Neural cell (in vitro differentiated cells): Measurements from ENCODE around the gene DNAJA3. TPM values are rescaled to one million over a fixed set of nuclear protein-coding genes. Genes with fewer than 3 reads are reported as not detected.

Experiments
- H2AFZ ChIP-seq: fragments of 200-600, 300-800 bp; sonication (generic), shearing (Covaris generic); 2 replicates; pipeline ENCODE4 v1.6.0; 2014; ENCODE audit warnings: low read depth, mild to moderate bottlenecking, antibody characterized with exemption, low read length, moderate library complexity
- H3F3A ChIP-seq: fragments of 200-600 bp; shearing (Covaris generic); 2 replicates; pipeline ENCODE4 v1.6.1; 2016; ENCODE audit warnings: mild to moderate bottlenecking, moderate library complexity, mixed read lengths, antibody characterized with exemption, low read length; ENCODE audit not compliant: insufficient read depth, poor library complexity, severe bottlenecking
- H3K27ac ChIP-seq: fragments of 200-600, 300-800 bp; sonication (generic), shearing (Covaris generic); 2 replicates; pipeline ENCODE4 v1.5.1; 2014; ENCODE audit warnings: mild to moderate bottlenecking, low read length, moderate library complexity
- H3K27me3 ChIP-seq: fragments of 300-800, 200-600 bp; sonication (generic), shearing (Covaris generic); 2 replicates; pipeline ENCODE4 v1.6.0; 2014; ENCODE audit warnings: mild to moderate bottlenecking, low read depth, low read length, moderate library complexity; ENCODE audit not compliant: insufficient read depth
- H3K36me3 ChIP-seq: fragments of 300-800, 200-600 bp; sonication (generic), shearing (Covaris generic); 2 replicates; pipeline ENCODE4 v1.5.1; 2014; ENCODE audit warnings: mild to moderate bottlenecking, antibody characterized with exemption, low read length, moderate library complexity; ENCODE audit not compliant: insufficient read depth
- H3K4me2 ChIP-seq: fragments of 300-800, 200-600 bp; sonication (generic), shearing (Covaris generic); 2 replicates; pipeline ENCODE4 v1.6.0; 2014; ENCODE audit warnings: mild to moderate bottlenecking, low read length
- H3K4me3 ChIP-seq: fragments of 300-800, 200-600 bp; sonication (generic), shearing (Covaris generic); 2 replicates; pipeline ENCODE4 v1.5.1; 2014; ENCODE audit warnings: mild to moderate bottlenecking, low read length, moderate library complexity
- H3K79me2 ChIP-seq: fragments of 200-600 bp; shearing (Covaris generic); replicated peaks from 2 replicates; pipeline ENCODE4 v1.6.0; 2014; ENCODE audit warnings: mild to moderate bottlenecking, low read length, moderate library complexity; ENCODE audit not compliant: insufficient read depth
- H3K9ac ChIP-seq: fragments of 300-800, 200-600 bp; sonication (generic), shearing (Covaris generic); 2 replicates; pipeline ENCODE4 v1.6.1; 2016; ENCODE audit warnings: mild to moderate bottlenecking, low read length, mixed read lengths
- H3K9me2 ChIP-seq: fragments of 200-600 bp; shearing (Covaris generic); 2 replicates; pipeline ENCODE4 v1.6.1; 2016; ENCODE audit warnings: mild to moderate bottlenecking, low read length, mixed read lengths; ENCODE audit not compliant: insufficient read depth
- H3K9me3 ChIP-seq: fragments of 200-600, 300-800 bp; sonication (generic), shearing (Covaris generic); 2 replicates; pipeline ENCODE4 v1.6.1; 2016; ENCODE audit warnings: mild to moderate bottlenecking, mixed run types, low read length, moderate library complexity, mixed read lengths
- H4K20me1 ChIP-seq: fragments of 200-600 bp; shearing (Covaris generic); 2 replicates; pipeline ENCODE4 v1.6.1; 2016; ENCODE audit warnings: mild to moderate bottlenecking, mixed run types; ENCODE audit not compliant: insufficient read depth
- CTCF ChIP-seq: fragments of 450-650 bp; IDR thresholded peaks from 2 replicates; pipeline ENCODE4 v1.5.1; 2014; ENCODE audit warnings: antibody characterized with exemption, mild to moderate bottlenecking, moderate library complexity; ENCODE audit not compliant: poor library complexity, severe bottlenecking
- EP300 ChIP-seq: fragments of 450-650 bp; conservative IDR thresholded peaks from 2 replicates; pipeline ENCODE4 v1.6.1; 2014; ENCODE audit warnings: antibody characterized with exemption, mild to moderate bottlenecking, moderate library complexity; ENCODE audit not compliant: poor library complexity, severe bottlenecking
- EZH2 ChIP-seq: fragments of 200-600, 300-800 bp; shearing (Covaris generic), sonication (generic); IDR thresholded peaks from 2 replicates; pipeline ENCODE4 v1.6.1; 2014; ENCODE audit warnings: antibody characterized with exemption, low read length, borderline replicate concordance, mild to moderate bottlenecking; ENCODE audit not compliant: insufficient read depth, poor library complexity, severe bottlenecking
- MXI1 ChIP-seq: fragments of 450-650 bp; conservative IDR thresholded peaks from 2 replicates; pipeline ENCODE4 v1.6.1; 2014; ENCODE audit warnings: antibody characterized with exemption, mild to moderate bottlenecking; ENCODE audit not compliant: poor library complexity, severe bottlenecking
- POLR2AphosphoS5 ChIP-seq: IDR thresholded peaks from 2 replicates; pipeline ENCODE4 v1.6.1; 2012
- RAD21 ChIP-seq: fragments of 450-650 bp; conservative IDR thresholded peaks from 2 replicates; pipeline ENCODE4 v1.6.1; 2014; ENCODE audit warnings: antibody characterized with exemption, mild to moderate bottlenecking, moderate library complexity
- REST ChIP-seq: IDR thresholded peaks from 2 replicates; pipeline ENCODE4 v1.6.1; 2012; ENCODE audit warnings: borderline replicate concordance
- SMC3 ChIP-seq: fragments of 450-650 bp; conservative IDR thresholded peaks from 2 replicates; pipeline ENCODE4 v1.6.1; 2014; ENCODE audit warnings: antibody characterized with exemption, mild to moderate bottlenecking, moderate library complexity; ENCODE audit not compliant: poor library complexity
- TAF1 ChIP-seq: IDR thresholded peaks from 2 replicates; pipeline ENCODE4 v1.6.1; 2012; ENCODE audit warnings: low read depth
- polyA plus RNA-seq: library from polyadenylated mRNA; depleted of rRNA; stranded (reverse); fragments of >200 nt; gene quantifications from 2 replicates; pipeline ENCODE4 v1.2.3, GENCODE V29; 2014

DNAJA3 gene
- polyA plus RNA-seq, 1 donor from 2014 or later: 44.8 TPM

DNA sequence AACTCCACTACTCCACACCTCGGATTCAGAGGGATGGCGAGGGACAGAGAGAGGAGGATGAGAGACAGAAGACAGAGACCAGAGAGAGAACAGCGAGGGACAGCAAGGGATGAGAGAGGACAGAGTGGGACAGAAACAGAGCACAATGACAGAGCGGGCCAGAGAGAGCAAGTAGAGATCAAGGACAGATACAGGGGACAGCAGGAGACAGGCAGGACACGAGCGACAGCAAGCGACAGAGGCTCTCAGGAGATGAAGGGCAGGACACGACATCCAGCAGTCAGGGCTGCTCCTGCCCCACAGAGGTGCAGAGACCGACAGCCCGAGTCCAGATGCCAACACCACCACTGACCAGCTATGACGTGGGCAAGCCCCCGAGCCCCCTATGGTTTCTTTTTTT, 24.2 kb upstream of the DNAJA3 start:
- TF ChIP-seq POLR2AphosphoS5 (no peak), TAF1 (no peak), RAD21 (no peak), SMC3 (no peak), REST (no peak), EZH2 (no peak), MXI1 (no peak), EP300 (no peak), CTCF (no peak)
- Histone ChIP-seq H3K9me2 (no peaks in the 10 kb centered on the region), H3K27me3 (no peaks in the 10 kb centered on the region), H3F3A (no peaks in the 10 kb centered on the region), H3K27ac (no peak overlapping the region), H4K20me1 (no peaks in the 10 kb centered on the region), H3K4me3 (no peak overlapping the region), H3K4me2 (no peak overlapping the region), H3K36me3 (no peaks in the 10 kb centered on the region), H3K9me3 (no peaks in the 10 kb centered on the region), H2AFZ (no peak overlapping the region), H3K79me2 (no peaks in the 10 kb centered on the region), H3K9ac (no peak overlapping the region)

- Histone ChIP-seq H3K4me3 (no peak overlapping the region), H2AFZ (no peak overlapping the region), H3K9me3 (no peaks in the 10 kb centered on the region), H3F3A (no peaks in the 10 kb centered on the region), H3K9ac (peak overlapping the region; percentile 2), H3K27me3 (no peaks in the 10 kb centered on the region), H3K27ac (no peak overlapping the region), H3K9me2 (no peaks in the 10 kb centered on the region), H3K79me2 (no peaks in the 10 kb centered on the region), H3K36me3 (no peaks in the 10 kb centered on the region), H3K4me2 (no peak overlapping the region), H4K20me1 (no peaks in the 10 kb centered on the region)
- TF ChIP-seq RAD21 (peak; percentile 98), SMC3 (peak; percentile 91), CTCF (peak; percentile 96), EZH2 (no peak), TAF1 (no peak), POLR2AphosphoS5 (no peak), MXI1 (peak; percentile 61), REST (no peak), EP300 (no peak)
Observed at GRCh38 chr16:4402439-4403132, 23.1 kb upstream of the DNAJA3 start.
